Hepatocyte (in vitro differentiated cells): ENCODE results near the gene FMN1.

Experiments used
- CTCF ChIP-seq: fragments of 200-600 bp; sonication (generic); IDR thresholded peaks from 2 replicates; pipeline ENCODE4 v1.5.1; 2016; ENCODE audit warnings: antibody characterized with exemption, mild to moderate bottlenecking; ENCODE audit not compliant: poor library complexity
- EZH2 ChIP-seq: fragments of 200-600 bp; sonication (generic); IDR thresholded peaks from 2 replicates; pipeline ENCODE4 v1.6.1; 2016; ENCODE audit warnings: antibody characterized with exemption, mild to moderate bottlenecking, borderline replicate concordance
- EZH2phosphoT487 ChIP-seq: fragments of 200-600 bp; sonication (generic); IDR thresholded peaks from one replicate; pipeline ENCODE4 v1.6.1; 2018; ENCODE audit warnings: antibody characterized with exemption, mild to moderate bottlenecking, low read depth, moderate library complexity; ENCODE audit not compliant: unreplicated experiment, severe bottlenecking

DNA sequence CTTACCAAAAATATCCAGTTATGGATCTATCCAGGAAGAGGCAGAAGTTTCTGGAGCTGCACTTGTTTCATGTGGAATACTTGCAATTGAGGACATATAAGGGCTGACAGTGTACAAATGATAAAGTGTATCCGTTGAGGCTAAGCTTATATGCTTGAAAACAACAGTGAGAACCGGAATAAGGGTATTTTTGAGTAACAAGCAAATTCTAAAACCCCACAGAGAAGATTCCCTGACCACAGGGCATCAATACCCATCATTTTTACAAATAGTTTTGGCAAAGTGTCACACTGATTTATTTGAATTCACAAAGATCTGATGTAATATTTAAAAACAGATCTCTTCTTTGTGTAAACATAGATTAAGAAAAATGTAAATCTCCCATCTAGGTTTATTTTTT lies 208.4 kb downstream of the FMN1 start:
- TF ChIP-seq CTCF (no peak), EZH2 (no peak), EZH2phosphoT487 (no peak)
